K562 treated with DMSO at 1 percent for 4 hours (cell line): ENCODE data around the gene ANKRD61. TPM values are rescaled to one million over a fixed set of nuclear protein-coding genes. Genes with fewer than 3 reads are reported as not detected.

ENCODE experiments used
- total RNA-seq: library from RNA; unstranded; fragments of 300-600 nt; gene quantifications from 2 replicates; pipeline ENCODE4 v1.2.3, GENCODE V29; 2022; ENCODE audit not compliant: insufficient read depth

The ANKRD61 gene
- 1.2 TPM in 1 of 2 replicates, not detected in the other for total RNA-seq

DNA sequence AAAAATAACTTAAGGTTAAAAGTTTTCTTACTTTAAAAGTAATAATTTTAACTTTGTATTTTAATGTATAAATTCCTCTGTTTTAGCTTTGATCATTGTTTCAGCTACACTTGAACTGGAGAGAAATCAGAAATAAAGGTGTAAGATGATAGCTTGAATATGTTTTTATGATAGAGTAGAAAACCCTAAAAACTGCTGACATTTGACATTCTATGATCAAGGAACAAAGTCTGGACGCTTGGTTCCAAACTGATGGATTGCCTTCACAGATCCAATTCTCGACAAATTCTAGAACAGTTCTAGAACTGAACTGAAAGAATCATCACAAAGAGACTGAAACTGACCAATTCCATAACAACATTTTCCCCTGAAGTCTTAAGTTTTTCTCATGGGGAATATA is at the start of gene ANKRD61:
Gene ANKRD61, plus strand, starts transcription at position 389 of the 400 bp plus-strand sequence. Its CDS starts 0 bp downstream, at position 389.

DNA sequence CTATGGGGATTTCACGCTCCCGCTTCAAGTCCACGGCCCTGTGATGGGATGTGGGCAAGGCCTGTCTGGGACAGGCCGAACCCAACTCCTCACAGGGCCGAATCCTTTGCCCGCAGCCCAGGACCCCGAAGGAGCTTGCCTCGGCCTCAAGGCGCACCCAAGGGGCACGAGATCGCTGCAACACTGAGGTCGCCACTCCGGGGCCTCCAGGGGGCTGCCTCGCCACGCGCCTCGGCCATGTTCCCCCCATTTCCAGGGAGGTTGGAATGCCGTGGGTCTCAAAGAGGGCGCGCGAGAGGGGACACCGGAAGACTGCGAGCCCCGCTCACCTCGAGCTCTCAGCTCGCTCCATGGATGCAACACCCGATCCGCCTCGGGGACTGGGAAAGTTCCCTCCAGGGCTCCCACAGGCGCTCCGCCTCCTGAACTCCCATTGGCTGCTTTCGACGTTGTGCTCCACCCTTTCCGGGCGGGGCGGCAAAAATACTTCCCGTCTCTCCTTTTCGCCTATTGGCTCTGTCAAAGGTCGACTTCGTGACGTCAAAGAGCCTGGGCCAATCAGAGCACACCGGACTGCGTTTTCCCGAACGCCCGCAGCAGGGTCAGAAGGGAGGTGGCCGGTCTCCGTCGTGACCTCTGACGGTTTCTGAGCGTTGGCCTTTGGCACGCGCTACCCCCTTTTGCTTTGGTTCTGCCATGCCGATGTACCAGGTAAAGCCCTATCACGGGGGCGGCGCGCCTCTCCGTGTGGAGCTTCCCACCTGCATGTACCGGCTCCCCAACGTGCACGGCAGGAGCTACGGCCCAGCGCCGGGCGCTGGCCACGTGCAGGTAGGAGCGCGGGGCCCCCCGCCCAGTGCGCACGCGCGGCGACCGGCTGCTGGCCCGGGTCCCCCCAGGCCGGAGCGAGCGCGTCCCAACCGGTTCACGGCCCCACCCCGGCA is 22.2 kb upstream of the ANKRD61 start, which contains the start of the genes AIMP2 and PMS2:
Gene AIMP2, plus strand, starts transcription at position 605 of the 944 bp plus-strand sequence. Its CDS starts 92 bp downstream, at position 697.
Gene PMS2, minus strand, starts transcription at position 382 of the 944 bp plus-strand sequence. Its CDS starts 30 bp downstream, at position 352.

Other genes starting within 250 kb of the ANKRD61 start
- gene RNF216, start 249.7 kb upstream of the ANKRD61 start, total RNA-seq, result 14.3 and 21.3 TPM in 2 replicates
- gene OCM, start 150.6 kb upstream of the ANKRD61 start, total RNA-seq, result not detected in 2 replicates
- gene CCZ1, start 132.6 kb upstream of the ANKRD61 start, total RNA-seq, result 56.8 and 71.2 TPM in 2 replicates
- not detected in 2 replicates for gene RSPH10B, start 60.7 kb upstream of the ANKRD61 start, total RNA-seq
- 8.4 and 8.8 TPM in 2 replicates for gene PMS2, start 22.3 kb upstream of the ANKRD61 start, total RNA-seq
- gene AIMP2, start 22.1 kb upstream of the ANKRD61 start, total RNA-seq, result 22.8 and 30.7 TPM in 2 replicates
- 93.2 and 105 TPM in 2 replicates for gene EIF2AK1, start 27.8 kb downstream of the ANKRD61 start, total RNA-seq
- gene USP42, start 73.6 kb downstream of the ANKRD61 start, total RNA-seq, result 8.6 and 9.8 TPM in 2 replicates
- gene CYTH3, start 241.2 kb downstream of the ANKRD61 start, total RNA-seq, result 13.3 and 15.0 TPM in 2 replicates